COLO668 (cell line): ENCODE measurements around the gene PRSS33.

Experiments
- DNase-seq: peaks from one replicate; lab custom pipeline; 2025; ENCODE audit not compliant: unreplicated experiment; lab: John Stamatoyannopoulos, UW

The PRSS33 gene

DNA sequence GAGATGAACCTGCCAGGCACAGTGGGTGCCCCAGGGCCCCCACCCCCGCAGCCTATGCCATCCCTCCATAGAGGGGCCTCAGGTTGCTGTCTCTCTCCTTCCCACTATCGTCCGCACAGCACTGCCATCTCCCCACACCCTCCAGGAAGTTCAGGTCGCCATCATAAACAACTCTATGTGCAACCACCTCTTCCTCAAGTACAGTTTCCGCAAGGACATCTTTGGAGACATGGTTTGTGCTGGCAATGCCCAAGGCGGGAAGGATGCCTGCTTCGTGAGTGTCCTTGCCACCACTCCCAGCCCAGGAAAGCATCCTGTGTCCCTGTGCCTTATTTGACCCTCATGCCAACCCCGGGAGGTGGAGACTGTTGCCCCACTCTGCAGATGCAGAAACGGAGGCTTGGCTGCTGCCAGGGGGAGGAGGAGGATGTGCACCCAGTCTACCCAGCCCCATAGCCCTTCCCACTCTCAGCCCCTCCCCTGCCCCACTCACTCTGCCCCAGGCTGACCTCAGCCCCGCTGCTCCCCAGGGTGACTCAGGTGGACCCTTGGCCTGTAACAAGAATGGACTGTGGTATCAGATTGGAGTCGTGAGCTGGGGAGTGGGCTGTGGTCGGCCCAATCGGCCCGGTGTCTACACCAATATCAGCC is 33.6 kb upstream of the PRSS33 start:
- no peak for DNase-seq

DNA sequence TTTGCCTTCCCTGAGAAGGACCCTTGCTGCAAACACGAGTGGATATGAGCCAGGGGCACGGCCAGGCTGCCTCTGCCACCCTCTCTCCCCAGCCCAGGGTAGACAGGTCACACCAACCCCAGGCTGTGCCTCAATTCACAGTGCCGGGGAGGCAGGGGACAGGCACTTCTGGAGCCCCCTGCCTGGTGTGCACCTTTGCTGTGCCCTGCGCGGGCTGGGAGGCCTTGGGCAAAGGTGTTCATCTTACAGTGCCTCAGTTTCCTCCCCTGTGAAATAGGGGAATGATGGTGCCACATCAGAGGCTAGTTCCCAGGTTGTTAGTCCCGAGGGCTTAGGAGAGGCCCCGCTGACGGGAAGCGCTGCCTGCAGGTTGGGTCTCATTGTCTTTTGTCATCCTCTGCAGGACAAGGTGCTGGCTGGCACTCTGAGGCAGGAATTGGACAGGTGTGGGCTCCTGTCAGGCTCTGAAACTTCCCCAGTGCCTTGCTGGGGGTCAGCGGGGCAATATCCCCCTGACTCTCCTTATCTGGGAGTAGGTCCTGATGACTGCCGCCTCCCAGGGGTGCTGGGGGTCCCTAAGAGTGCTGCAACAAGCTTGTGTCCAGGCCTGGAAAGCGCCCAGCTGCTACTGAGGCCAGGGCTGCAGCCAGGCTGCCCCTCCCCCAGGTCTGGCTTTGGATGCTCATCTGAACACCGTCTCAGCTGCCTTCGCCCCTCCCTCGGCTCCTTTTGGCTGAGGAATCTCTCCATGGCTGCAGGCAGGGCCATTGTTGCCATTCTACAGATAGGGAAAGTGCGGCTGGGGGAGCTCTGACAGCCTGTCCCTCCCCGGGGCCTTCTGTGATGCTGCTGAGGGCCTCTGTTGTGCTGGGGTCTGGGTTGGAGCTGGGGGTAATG is 32.8 kb upstream of the PRSS33 start:
- no peak for DNase-seq

DNA sequence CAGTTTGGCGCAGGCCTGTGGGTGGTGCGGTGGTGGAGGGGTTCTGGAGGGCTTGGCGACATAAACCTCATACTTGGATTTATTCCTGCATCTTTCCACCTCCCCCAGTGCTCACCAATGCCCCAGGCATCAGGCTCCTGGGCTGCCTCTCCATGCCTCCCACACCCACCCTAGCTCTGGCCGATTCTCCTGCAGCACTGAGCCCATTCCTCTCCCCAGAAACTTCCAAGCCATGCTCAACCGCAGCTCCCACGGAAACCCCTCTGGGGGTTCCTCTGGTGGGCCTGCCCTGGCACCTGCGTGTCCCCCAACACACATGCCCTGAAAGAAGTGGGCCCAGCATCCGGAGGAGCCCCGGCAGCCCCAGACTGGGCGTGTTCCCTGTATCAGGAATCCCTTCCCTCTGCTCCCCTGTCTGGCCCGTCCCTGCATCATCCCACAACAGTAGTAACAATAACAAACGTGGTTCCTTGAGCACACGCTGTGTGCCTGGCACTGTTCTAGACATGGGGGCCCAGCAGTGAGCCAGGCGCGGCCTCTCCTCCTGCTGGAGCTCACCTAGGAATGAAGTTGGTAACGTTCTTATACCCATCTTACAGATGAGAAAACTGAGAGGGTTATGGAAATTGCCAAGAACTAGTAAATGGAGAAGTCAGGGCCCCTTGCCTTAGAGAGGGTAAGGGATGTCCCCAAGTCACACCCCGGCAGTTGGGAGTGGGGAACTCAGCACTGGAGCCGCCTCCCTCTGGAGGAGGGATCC is 32.0 kb upstream of the PRSS33 start:
- DNase-seq = no peak

DNA sequence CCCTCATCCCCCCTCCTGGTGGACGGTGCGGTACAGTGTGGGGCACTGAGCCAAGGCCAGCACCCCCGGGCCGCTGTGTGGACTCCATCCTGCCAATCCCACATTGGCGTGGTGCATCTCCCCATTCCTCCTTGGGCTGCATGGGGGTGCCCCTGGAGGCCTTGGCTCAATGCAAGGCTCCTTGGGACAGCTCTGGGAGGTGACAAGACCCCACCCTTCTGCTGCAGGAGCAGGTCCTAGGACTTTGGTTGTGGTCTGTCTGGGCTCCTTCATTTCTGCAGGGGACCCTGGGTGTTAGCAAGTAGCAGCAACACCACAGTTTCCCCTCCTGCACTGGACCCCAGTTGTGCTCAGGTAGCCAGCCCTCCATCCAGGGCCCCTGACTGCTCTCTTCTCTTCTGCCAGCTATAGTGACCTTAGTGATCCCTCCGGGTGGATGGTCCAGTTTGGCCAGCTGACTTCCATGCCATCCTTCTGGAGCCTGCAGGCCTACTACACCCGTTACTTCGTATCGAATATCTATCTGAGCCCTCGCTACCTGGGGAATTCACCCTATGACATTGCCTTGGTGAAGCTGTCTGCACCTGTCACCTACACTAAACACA is 31.0 kb upstream of the PRSS33 start:
- no peak for DNase-seq

DNA sequence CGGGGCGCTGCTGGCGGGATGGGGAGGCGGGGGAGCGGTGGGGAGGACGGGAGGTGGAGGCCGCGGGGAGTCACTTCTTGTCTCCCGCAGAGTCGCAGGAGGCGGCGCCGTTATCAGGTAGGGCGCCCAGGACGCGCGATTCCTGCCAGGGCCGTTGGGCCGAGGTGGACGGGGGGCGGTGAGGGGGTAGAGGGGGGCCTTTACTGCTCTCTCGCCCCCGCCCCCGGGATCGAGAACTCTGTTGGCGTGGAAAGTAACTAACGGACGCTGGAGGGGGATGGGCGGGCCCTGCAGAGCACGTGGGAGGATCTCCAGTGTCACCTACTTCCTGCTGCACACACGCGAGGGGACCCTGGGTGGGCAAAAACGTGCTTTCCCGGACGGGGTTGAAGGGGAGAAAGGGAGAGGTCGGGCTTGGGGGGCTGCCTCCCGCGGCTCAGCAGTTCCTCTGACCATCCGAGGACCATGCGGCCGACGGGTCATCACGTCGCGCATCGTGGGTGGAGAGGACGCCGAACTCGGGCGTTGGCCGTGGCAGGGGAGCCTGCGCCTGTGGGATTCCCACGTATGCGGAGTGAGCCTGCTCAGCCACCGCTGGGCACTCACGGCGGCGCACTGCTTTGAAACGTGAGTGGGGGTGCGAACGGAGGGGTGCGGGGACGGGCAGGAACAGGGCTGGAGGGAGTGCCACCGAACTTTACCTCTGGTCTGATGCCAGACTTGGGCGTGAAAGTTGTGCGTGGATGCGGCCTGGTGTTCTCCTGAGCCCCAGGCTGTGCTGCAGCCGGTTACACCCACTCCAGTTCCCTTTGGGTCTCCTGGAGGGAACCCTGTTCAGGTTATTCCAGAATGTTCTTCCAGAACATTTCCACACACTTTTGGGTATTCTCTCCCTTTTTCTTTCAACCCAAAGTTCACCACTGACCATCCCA is 30.2 kb upstream of the PRSS33 start:
- DNase-seq = no peak

DNA sequence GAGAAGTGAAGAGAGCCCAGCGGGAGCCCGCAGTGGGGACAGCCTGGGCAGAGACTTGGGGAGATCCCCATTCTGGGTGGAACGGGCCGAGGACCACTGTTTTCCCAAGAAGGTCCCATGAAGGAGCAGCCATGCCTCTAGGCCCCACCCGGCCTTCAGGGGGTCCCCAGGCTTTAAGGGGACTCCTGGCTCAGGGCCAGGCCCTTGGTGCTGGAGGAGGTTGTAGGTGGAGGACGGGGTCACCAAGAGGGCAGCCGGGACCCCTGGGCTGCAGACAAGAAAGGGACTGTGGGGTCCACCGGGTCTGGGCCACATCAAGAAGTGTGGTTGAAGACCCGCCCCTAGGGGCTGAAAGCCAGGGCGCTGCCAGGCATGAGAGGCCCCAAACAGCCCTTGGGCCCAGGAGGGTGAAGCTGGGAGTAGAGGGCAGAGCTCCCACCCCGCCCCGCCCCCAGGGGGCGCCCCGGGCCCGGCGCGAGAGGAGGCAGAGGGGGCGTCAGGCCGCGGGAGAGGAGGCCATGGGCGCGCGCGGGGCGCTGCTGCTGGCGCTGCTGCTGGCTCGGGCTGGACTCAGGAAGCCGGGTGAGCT is 29.5 kb upstream of the PRSS33 start, which contains the start of gene PRSS21:
Gene PRSS21, plus strand, starts transcription at position 487 of the 589 bp plus-strand sequence. Its CDS starts 32 bp downstream, at position 519.
- DNase-seq = no peak

DNA sequence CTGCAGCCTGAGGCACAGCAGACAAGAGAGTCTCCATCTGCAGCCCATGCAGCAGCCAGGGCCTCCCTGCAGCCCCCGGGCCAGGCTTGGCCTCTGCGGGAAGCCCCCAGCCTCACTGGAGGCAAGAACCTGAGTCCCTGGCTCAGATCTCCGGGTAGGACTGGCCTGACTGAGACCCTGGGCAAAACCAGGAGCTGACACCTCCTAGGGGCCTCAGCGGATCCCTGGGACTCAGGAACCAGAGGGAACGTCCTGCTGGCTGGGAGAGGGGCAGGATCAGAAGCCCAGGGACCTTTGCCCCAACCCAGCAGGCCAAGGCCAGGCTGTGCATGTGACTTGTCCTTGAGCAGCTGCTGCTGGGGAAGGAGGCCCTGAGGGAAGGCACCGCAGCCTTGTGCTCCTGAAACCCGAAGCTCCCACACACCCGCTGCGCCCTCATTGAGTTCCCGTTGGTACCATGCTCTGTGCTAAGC is 28.0 kb upstream of the PRSS33 start:
- DNase-seq = no peak

DNA sequence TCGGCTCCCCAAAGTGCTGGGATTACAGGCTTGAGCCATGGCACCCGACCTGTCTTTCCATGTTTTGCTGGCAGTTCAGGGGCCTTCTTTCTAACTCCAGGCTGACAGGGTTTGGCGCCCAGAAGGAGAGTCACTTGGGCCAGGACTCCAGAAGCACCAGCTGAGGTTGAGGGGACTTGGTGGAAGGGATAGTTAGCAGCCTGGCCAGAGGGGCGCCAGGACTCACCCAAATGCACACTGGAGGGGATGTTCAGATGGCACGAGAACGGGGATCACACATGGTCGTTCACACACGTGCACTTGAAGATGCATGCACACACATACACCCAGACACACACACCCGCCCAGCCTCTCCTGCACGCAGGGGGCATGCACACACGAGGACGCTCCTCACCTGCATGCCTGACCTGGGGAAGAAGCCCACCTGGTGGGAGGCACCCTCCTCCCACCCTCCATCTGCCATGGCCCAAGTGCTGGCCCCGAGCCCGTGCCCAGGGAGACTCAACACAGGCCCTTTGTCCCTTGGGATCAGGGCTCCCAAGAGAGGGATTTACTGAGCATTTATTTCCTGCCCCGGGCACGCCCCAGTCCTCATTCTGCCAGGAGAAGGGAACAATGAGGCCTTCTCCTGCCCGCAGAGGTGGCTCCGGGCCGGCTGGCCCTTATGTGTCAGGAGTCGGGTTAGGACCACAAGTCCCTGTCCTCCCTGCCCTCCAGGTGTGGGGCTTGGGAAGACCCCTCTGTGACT is 27.4 kb upstream of the PRSS33 start:
- DNase-seq = no peak

DNA sequence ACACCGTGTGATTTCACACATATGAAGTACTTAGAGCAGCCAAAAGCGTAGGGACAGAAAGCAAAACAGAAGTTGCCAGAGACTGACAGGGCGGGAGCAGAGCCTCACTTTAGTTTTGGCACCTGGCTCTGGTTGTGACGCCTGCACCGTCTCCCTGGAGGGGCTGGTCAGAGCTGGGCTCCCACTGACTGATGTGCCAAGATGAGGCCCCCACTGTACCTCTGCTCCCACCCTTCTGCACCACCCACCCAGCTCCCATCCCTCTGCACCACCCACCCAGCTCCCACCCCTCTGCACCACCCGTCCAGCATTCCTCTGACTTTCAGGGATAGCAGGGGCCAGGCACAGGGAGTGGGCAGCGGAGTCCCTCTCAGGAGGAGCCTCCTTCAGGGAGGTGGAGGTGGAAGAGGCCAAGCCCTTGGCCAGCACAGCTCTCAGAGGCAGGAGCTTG is 26.4 kb upstream of the PRSS33 start:
- no peak for DNase-seq

DNA sequence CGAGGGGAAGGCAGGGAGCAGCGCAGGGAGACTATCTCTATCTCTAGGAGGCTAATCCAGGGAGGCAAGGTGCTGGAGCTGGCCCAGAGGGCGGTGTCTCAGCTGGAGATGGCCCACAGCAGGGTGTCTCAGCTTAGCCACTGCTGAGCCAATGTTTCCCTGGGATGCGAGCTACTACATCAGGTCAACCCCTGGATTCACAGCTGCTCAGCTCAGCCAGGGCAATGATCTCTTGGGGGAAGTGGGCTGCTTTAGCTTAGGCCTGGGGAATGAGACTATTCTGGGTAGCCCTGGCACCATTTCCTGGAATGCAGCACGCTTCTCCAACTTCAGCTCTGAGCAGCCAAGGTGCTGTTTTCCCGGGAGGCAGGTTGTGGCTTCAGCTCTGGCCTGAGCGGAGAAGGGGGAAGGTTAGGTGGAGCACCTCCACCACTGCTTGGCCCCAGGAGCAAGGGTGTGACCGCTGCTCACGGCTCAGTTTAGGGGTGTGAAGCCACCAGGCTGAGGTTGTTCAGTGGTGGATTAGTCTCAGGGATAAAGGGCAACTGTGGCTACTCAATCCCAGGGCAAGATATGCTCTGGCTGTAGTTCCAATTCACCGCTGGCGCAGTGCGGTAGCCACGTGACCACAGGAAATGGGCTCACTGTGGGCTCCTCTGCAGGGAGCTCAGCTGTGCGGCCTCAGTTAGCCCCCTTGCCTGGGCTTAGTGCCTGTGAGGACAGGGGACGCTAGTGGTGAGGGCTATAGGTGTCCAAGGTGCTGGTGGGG is 24.5 kb upstream of the PRSS33 start:
- DNase-seq = no peak

DNA sequence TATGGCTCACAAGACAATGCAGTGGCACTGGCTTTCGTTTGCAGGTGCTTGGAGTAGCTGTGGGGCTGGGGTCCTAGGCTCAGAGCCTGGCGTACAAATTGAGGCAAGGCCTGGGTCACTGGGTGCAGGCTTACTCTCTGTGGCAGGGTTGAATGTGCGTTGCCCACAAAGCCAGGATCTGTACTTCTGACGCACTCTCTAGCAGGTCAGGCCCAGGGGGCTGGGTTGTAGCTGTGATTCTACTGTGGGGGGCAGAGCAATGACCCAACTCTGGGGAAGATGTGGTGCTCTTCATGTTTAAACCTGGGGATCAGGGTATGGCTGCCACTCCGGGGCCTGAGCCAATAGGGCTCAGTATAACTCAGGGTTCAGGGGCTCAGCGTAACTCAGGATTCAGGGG is 23.3 kb upstream of the PRSS33 start:
- no peak for DNase-seq

DNA sequence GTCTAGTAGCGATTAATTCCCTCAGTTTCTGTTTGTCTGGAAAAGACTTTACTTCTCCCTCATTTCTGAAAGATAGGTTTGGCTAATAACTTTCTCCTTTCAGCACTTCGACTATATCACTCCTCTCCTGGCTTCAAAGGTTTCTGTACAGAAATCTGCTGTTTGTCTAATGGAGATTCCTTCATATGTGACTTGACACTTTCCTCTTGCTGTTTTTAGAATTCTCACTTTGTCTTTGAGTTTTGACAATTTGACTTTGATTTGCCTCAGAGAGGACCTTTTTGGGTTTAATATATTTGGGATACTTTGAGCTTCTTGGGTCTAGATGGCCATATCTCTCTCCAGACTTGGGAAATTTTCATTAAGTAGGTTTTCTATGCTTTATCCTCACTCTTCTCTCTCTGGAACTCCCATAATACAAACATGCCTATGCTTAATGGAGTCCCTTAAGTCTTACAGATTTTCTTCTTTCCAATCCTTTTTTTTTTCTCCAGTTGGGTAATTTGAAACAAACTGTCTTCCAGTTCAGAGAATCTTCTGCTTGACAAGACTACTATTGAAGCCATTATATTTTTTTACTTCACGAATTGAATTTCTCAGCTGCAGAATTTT is 21.9 kb upstream of the PRSS33 start:
- no peak for DNase-seq

DNA sequence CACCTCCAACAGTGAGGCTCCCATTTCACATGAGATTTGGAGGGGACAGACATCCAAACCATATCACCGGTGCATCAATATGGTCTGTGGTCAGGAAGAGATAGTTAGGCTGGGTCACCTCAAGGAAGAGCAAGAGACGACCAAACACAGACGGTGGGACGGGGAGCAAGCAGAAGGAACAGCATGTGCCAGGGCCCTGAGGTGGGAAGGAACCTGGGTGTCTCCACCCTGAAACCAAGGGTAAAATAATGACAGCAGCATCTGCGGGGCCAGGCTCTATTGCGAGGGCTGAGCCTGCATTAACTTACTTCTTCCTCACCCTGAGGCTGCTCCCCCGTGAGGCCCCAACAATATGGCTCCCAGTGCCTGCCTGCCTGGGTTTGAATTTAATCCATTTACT is 20.8 kb upstream of the PRSS33 start:
- no peak for DNase-seq

DNA sequence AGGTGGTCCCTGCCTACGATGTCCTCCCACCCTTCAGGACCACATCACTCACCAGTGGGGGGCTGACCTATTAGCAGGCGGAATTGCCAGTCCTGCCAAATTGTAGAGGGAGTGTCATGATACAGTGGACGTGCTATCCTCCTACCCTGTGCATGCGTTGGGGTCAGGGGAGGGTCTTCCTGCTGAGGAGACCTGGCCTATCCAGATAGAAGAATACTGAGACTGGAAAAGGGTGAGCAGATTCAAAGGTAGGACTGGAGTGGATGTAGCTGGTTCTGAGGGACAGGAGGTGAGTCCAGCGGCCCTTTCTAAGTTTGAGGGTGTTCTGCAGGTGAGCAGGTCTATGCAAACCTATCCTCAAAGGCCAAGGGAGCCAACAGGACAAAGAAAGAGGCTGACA is 18.9 kb upstream of the PRSS33 start:
- no peak for DNase-seq

DNA sequence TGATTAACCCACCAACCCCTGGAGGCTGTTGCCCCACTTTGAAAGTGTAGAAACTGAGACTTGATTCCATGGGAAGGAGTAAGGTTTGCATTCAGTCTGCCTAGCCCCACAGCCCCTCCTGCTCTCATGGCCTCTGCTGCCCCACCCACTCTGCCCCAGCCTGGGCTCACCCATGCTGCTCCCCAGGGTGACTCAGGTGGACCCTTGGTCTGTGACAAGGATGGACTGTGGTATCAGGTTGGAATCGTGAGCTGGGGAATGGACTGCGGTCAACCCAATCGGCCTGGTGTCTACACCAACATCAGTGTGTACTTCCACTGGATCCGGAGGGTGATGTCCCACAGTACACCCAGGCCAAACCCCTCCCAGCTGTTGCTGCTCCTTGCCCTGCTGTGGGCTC is 17.4 kb upstream of the PRSS33 start:
- no peak for DNase-seq

DNA sequence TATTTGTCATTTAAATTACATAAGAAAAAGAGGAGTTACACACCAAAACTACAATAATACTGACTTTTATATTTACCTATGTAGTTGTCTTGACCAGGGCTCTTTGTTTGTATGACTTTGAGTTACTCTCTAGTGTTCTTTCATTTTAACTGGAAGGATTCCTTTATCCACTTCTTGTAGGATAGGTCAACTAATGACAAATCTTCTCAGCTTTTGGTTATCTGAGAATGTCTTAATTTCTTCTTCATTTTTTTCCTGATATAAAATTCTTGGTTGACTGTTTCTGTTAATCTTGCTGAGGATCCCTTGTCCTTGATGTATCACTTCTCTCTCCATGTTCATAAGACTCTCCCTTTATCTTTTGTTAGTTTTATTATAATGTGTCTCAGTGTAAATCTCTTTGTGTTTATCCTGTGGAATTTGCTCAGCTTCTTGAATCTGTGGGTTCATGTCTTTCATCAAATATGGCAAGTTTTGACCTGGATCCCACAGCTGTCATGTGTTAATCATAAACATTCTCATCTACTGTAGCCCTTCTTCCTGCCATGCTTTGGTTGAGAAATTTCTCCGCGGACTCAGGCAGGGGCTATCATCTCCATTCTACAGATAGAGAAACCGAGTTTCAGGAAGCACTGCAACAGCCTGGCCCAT is 16.3 kb upstream of the PRSS33 start:
- DNase-seq = no peak

DNA sequence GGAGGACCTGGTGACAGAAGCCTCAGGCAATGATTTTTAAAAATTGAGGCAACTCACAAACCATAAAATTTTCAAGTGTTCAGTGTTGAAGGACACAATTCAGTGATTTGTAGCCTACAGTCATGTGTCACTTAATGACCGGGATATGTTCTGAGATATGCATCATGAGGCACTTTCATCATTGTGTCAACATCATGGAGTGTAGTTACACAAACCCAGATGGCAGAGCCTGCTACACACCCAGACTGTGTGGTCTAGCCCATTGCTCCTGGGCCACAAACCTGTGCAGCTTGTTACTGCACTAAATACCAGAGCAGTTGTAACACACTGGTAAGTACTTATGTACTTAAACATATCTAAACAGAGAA is 12.5 kb upstream of the PRSS33 start:
- peak; percentile 74 for DNase-seq
